PC-9 (cell line): ENCODE measurements around the gene SPATC1L. TPM values are rescaled to one million over a fixed set of nuclear protein-coding genes. Genes with fewer than 3 reads are reported as not detected.

Source experiments
- BruUV-seq: library from RNA; stranded (reverse); fragments of 400-500 nt; replicated peaks from 2 replicates; lab custom pipeline; 2021; lab: Mats Ljungman, UMichigan
- CTCF ChIA-PET: fragments of 300-600 bp; sonication (Branson Sonifier 250); formaldehyde crosslinking; loops from one replicate; lab custom pipeline; 2022; ENCODE audit warnings: antibody characterized with exemption; lab: Charles Lee
- POLR2A ChIA-PET: fragments of 300-600 bp; sonication (Branson Sonifier 250); formaldehyde crosslinking; loops from one replicate; lab custom pipeline; 2022; ENCODE audit warnings: antibody characterized with exemption; ENCODE audit not compliant: unreplicated experiment; lab: Charles Lee
- DNase-seq, 2 experiments: peaks; one replicate each; pipeline versions ENCODE4 v3.0.0 to v3.0.0-alpha.2; 2015 to 2022; ENCODE audit warnings: mixed read lengths in 1 of 2
- H2AFZ ChIP-seq: fragments of 200-600 bp; sonication (generic); 2 replicates; pipeline ENCODE4 v1.8.1; 2017; ENCODE audit warnings: antibody characterized with exemption
- H3F3A ChIP-seq: fragments of 200-600 bp; sonication (generic); 2 replicates; pipeline ENCODE4 v1.8.1; 2017; ENCODE audit warnings: antibody characterized with exemption, mild to moderate bottlenecking, low read depth; ENCODE audit not compliant: insufficient read depth
- H3K27ac ChIP-seq: fragments of 200-600 bp; sonication (generic); 2 replicates; pipeline ENCODE4 v1.6.1; 2016; ENCODE audit warnings: mixed run types
- H3K27me3 ChIP-seq: fragments of 200-600 bp; sonication (generic); 2 replicates; pipeline ENCODE4 v1.6.1; 2016; ENCODE audit warnings: low read depth, mixed run types; ENCODE audit not compliant: insufficient read depth
- H3K36me3 ChIP-seq: fragments of 200-600 bp; sonication (generic); 2 replicates; pipeline ENCODE4 v1.6.1; 2016; ENCODE audit warnings: low read depth, mixed run types
- H3K4me1 ChIP-seq: fragments of 200-600 bp; sonication (generic); replicated peaks from 2 replicates; pipeline ENCODE4 v1.6.1; 2016; ENCODE audit warnings: mixed run types; ENCODE audit not compliant: insufficient read depth
- H3K4me2 ChIP-seq: fragments of 200-600 bp; sonication (generic); 2 replicates; pipeline ENCODE4 v1.6.1; 2017; ENCODE audit warnings: mixed run types
- H3K4me3 ChIP-seq: fragments of 200-600 bp; sonication (generic); 2 replicates; pipeline ENCODE4 v1.6.1; 2016; ENCODE audit warnings: mixed run types
- H3K79me2 ChIP-seq: fragments of 200-600 bp; sonication (generic); 2 replicates; pipeline ENCODE4 v1.6.1; 2017; ENCODE audit warnings: low read depth, mixed run types
- H3K9me2 ChIP-seq: fragments of 200-600 bp; sonication (generic); 2 replicates; pipeline ENCODE4 v1.8.1; 2017; ENCODE audit warnings: mild to moderate bottlenecking; ENCODE audit not compliant: insufficient read depth
- H3K9me3 ChIP-seq: fragments of 200-600 bp; sonication (generic); 2 replicates; pipeline ENCODE4 v1.8.1; 2016; ENCODE audit warnings: low read depth; ENCODE audit not compliant: insufficient read depth
- H4K20me1 ChIP-seq: fragments of 200-600 bp; sonication (generic); 2 replicates; pipeline ENCODE4 v1.8.1; 2017; ENCODE audit not compliant: insufficient read depth
- EZH2 ChIP-seq: fragments of 200-600 bp; sonication (generic); IDR thresholded peaks from 2 replicates; pipeline ENCODE4 v1.8.0; 2017; ENCODE audit warnings: antibody characterized with exemption, low read depth
- intact Hi-C: fragments of 100-400 bp; cut with micrococcal nuclease; formaldehyde crosslinking; loops from one replicate; pipeline ENCODE4 v1.10.0; 2022; ENCODE audit not compliant: unreplicated experiment
- total RNA-seq: library from RNA; stranded (reverse); gene quantifications from 2 replicates; pipeline ENCODE4 v1.2.3, GENCODE V29; 2021
- TF ChIP-seq, protein P1 (sequence below): fragments of 200-600 bp; sonication (generic); conservative IDR thresholded peaks from 2 replicates; pipeline ENCODE4 v1.6.1; 2017; ENCODE audit warnings: mixed run types, antibody characterized with exemption, mild to moderate bottlenecking, moderate library complexity

Gene SPATC1L
- total RNA-seq, 1 experiment from 2014 or later, result 32.7 TPM

DNA sequence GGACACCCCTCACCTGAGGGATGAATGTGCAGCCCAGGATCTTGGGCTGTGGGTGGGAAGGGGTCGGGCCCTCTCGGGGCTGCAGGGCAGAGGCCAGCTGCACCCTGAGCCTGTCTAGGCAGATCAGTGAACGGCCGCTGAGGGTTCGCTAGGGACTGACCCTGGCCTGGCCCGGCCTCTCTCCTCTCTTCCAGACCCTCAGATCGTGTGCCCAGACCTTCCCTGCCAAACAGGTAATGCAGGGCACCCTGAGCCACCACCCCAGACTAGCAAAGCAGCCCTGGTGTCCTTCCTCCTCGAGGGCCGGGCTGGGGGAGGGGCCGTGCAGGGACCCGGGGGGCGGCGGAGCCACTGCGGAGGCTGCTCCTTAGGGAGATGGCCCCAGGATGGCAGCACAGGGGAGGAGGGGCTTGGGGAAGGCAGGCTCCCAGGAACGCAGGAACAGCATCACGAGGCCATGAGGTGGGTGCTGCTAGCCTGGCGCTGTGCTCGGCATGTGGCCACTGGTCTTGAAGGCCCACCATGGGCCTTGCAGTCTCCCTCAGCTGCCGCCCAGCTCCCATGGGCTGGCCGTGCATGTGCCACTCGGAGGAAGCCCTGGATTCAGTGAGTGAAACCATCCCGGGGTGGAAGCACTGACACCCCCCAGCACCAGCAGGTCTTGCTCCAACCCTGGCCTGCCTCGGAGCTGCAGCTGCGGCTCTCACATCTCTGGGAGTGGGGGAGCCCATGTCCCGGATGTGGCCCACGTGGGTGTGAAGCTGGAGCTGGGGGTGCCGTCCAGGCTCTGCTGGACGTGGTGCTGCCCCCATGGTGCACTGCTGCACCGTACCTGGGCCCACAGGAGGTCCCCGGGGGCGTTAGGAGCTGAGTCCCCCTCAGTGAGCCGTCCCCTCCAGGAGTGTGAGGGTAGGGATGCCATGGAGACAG lies 57.7 kb downstream of the SPATC1L start:
- Histone ChIP-seq H3K9me2 (no peaks in the 10 kb centered on the region), H3K4me1 (no peaks in the 10 kb centered on the region), H4K20me1 (no peaks in the 10 kb centered on the region), H3K79me2 (no peaks in the 10 kb centered on the region), H3K9me3 (no peaks in the 10 kb centered on the region), H2AFZ (no peak overlapping the region), H3K27ac (no peak overlapping the region), H3K4me2 (no peak overlapping the region), H3F3A (no peaks in the 10 kb centered on the region), H3K27me3 (no peaks in the 10 kb centered on the region), H3K36me3 (no peaks in the 10 kb centered on the region), H3K4me3 (no peak overlapping the region)
- ChIA-PET POLR2A (no interaction called here), CTCF (no interaction called here)
- no peak for TF ChIP-seq EZH2
- TF ChIP-seq, protein P1, sequence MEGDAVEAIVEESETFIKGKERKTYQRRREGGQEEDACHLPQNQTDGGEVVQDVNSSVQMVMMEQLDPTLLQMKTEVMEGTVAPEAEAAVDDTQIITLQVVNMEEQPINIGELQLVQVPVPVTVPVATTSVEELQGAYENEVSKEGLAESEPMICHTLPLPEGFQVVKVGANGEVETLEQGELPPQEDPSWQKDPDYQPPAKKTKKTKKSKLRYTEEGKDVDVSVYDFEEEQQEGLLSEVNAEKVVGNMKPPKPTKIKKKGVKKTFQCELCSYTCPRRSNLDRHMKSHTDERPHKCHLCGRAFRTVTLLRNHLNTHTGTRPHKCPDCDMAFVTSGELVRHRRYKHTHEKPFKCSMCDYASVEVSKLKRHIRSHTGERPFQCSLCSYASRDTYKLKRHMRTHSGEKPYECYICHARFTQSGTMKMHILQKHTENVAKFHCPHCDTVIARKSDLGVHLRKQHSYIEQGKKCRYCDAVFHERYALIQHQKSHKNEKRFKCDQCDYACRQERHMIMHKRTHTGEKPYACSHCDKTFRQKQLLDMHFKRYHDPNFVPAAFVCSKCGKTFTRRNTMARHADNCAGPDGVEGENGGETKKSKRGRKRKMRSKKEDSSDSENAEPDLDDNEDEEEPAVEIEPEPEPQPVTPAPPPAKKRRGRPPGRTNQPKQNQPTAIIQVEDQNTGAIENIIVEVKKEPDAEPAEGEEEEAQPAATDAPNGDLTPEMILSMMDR, result no peak
- intact Hi-C loops, result no loop called here
- no TSS peak for BruUV-seq
- no peak for DNase-seq

DNA sequence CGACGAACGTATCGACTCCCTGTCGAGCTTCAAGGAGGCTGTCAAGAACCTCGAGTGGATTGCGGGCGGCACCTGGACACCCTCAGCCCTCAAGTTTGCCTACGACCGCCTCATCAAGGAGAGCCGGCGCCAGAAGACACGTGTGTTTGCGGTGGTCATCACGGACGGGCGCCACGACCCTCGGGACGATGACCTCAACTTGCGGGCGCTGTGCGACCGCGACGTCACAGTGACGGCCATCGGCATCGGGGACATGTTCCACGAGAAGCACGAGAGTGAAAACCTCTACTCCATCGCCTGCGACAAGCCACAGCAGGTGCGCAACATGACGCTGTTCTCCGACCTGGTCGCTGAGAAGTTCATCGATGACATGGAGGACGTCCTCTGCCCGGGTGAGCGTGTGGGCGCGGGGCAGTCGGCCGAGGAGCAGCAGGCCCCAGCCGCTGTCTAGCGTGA lies 58.4 kb downstream of the SPATC1L start:
- Histone ChIP-seq H3K27ac (no peak overlapping the region), H3K4me1 (no peaks in the 10 kb centered on the region), H3K36me3 (no peaks in the 10 kb centered on the region), H3K27me3 (no peaks in the 10 kb centered on the region), H2AFZ (no peak overlapping the region), H3K4me2 (no peak overlapping the region), H3K79me2 (no peaks in the 10 kb centered on the region), H3F3A (no peaks in the 10 kb centered on the region), H3K9me3 (no peaks in the 10 kb centered on the region), H4K20me1 (no peaks in the 10 kb centered on the region), H3K9me2 (no peaks in the 10 kb centered on the region), H3K4me3 (no peak overlapping the region)
- TF ChIP-seq, protein P1, result no peak
- TF ChIP-seq EZH2, result no peak
- no peak for DNase-seq
- no TSS peak for BruUV-seq
- intact Hi-C loops, result no loop called here
- ChIA-PET POLR2A (no interaction called here), CTCF (no interaction called here)

DNA sequence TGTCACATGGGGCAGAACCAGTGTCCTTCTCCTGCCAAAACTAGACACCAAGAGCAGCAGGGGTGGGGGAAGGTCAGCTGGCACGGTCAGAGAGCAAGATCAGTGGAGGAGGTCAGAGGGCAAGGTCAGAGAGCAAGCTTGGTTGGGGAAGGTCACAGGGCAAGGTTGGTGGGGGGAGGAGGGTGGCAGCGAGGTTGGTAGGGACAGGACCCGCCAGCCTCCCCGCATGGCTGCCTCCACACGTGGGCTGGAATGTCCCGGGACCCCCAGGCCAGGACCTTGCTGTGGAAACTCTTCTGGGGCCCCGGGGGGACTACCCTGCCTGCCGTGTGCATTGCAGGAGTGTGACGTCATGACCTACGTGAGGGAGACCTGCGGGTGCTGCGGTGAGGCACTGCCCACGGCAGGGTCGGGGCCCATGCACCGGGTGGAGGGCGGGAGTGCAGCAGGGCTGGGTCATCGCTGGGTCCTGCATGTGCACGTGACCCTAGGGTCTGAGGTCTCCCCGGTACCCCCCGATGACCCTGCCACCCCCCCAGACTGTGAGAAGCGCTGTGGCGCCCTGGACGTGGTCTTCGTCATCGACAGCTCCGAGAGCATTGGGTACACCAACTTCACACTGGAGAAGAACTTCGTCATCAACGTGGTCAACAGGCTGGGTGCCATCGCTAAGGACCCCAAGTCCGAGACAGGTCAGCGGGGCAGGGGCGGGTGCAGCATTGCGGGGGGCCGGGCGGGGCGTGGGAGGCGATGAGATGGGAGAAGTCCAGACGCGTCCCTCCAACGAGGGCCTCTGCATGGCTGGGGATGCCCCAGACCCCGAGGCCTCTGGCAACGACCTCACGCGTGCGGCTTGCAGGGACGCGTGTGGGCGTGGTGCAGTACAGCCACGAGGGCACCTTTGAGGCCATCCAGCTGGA lies 59.1 kb downstream of the SPATC1L start:
- TF ChIP-seq EZH2, result no peak
- TF ChIP-seq, protein P1, result no peak
- H2AFZ ChIP-seq, result no peak overlapping the region
- intact Hi-C loops, result no loop called here
- H3K36me3 ChIP-seq, result no peaks in the 10 kb centered on the region
- POLR2A ChIA-PET, result no interaction called here
- H3K27me3 ChIP-seq, result no peaks in the 10 kb centered on the region
- H3F3A ChIP-seq, result no peaks in the 10 kb centered on the region
- no peaks in the 10 kb centered on the region for H3K9me3 ChIP-seq
- no peak for DNase-seq
- no peak overlapping the region for H3K4me3 ChIP-seq
- no peaks in the 10 kb centered on the region for H3K4me1 ChIP-seq
- BruUV-seq, result no TSS peak
- no peak overlapping the region for H3K4me2 ChIP-seq
- H3K27ac ChIP-seq, result no peak overlapping the region
- H3K79me2 ChIP-seq, result no peaks in the 10 kb centered on the region
- CTCF ChIA-PET, result no interaction called here
- no peaks in the 10 kb centered on the region for H3K9me2 ChIP-seq
- no peaks in the 10 kb centered on the region for H4K20me1 ChIP-seq
